HAP-1 (cell line): ENCODE data around the gene KRT77.

Experiments
- DNase-seq, 2 experiments: peaks; one replicate each; pipeline ENCODE4 v3.0.0-alpha.2; 2016 to 2020; ENCODE audit warnings: low spot score in 2 of 2
- H3K27me3 ChIP-seq: fragments of 250-450 bp; sonication (Bioruptor Pico); 2 replicates; pipeline ENCODE4 v1.5.1; 2020; ENCODE audit warnings: low read depth, mild to moderate bottlenecking, moderate library complexity
- H3K36me3 ChIP-seq: fragments of 250-450 bp; sonication (Bioruptor Pico); replicated peaks from 2 replicates; pipeline ENCODE4 v1.5.1; 2020; ENCODE audit warnings: mild to moderate bottlenecking
- H3K4me1 ChIP-seq: fragments of 250-450 bp; sonication (Bioruptor Pico); 2 replicates; pipeline ENCODE4 v1.5.1; 2020; ENCODE audit warnings: mild to moderate bottlenecking
- H3K4me3 ChIP-seq: fragments of 250-450 bp; sonication (Bioruptor Pico); 2 replicates; pipeline ENCODE4 v1.5.1; 2020; ENCODE audit warnings: mild to moderate bottlenecking, moderate library complexity
- H3K9me3 ChIP-seq: fragments of 250-450 bp; sonication (Bioruptor Pico); 2 replicates; pipeline ENCODE4 v1.5.1; 2020; ENCODE audit warnings: mild to moderate bottlenecking, moderate library complexity
- in situ Hi-C: fragments of 300-500 bp; cut with MboI; formaldehyde crosslinking; loops from 3 replicates; pipeline ENCODE4 v1.14.3; 2020; ENCODE audit warnings: low sequenced_read_pairs, inconsistent platforms, mixed read lengths

KRT77 gene

DNA sequence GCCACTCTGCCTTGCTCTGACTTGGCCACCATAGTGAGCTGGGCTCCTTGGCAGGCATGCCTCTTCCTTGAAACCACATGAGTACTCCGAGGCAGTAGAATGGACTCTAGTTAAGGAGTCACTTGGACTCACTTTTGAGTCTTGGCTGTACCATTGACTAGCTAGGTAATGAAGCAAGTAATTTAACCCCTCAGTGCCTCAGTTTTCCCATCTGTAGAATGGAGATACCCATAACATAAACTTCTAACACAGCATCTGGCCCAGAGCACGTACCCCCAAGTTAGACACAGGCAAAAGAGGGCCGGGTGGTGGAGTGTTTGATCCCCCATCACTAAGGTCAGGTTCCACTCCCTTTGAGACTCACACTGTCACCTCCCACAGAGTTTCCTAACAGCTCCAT, 8.3 kb downstream of the KRT77 start:
- Histone ChIP-seq H3K4me3 (no peak overlapping the region), H3K27me3 (peaks cover 17% of the 10 kb centered on the region), H3K4me1 (no peaks in the 10 kb centered on the region), H3K36me3 (no peaks in the 10 kb centered on the region), H3K9me3 (no peaks in the 10 kb centered on the region)
- in situ Hi-C loops = no loop called here
- DNase-seq = no peak

DNA sequence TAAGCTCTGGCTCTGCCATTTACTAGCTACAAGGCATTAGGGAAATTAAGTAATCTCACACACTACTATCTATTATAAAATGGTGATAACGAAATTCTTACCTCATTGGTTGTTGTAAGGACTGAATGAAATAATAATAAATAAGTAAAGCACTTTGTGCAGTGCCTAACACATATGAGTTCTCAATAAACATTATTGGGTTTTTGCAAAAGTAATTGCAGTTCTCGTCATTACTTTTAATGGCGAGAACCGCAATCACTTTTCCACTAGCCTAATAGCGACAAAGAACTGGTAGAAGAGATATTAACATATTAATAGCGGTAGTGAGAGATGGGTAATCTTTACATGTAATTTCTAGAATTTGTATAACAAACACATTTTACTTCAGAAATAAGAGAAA, 9.2 kb downstream of the KRT77 start:
- no peaks in the 10 kb centered on the region for H3K9me3 ChIP-seq
- H3K36me3 ChIP-seq = no peaks in the 10 kb centered on the region
- no peaks in the 10 kb centered on the region for H3K4me1 ChIP-seq
- peaks cover 17% of the 10 kb centered on the region for H3K27me3 ChIP-seq
- no peak for DNase-seq
- in situ Hi-C loops = no loop called here
- no peak overlapping the region for H3K4me3 ChIP-seq

DNA sequence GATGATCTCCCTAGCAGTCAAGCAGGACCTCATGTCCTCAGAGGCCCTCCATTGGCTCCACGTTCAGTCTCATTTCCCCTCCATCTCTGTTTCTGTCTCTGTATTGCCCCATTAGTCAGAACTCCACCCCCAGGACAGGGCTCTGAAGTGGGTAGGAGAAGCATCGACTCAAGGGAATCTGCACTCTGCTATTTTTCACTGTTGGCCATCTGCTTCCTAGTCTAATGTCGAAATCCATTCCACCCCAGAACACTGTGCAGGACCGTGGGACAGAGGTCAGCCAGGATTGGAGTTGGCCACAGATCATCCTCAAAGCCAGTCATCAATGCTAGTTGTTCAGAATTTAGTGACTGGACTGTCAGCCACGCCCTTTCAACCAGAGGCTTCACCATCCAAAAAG, 10.1 kb downstream of the KRT77 start:
- Histone ChIP-seq H3K4me3 (no peak overlapping the region), H3K4me1 (no peaks in the 10 kb centered on the region), H3K27me3 (peaks cover 17% of the 10 kb centered on the region), H3K36me3 (no peaks in the 10 kb centered on the region), H3K9me3 (no peaks in the 10 kb centered on the region)
- no peak for DNase-seq
- in situ Hi-C loops = no loop called here

DNA sequence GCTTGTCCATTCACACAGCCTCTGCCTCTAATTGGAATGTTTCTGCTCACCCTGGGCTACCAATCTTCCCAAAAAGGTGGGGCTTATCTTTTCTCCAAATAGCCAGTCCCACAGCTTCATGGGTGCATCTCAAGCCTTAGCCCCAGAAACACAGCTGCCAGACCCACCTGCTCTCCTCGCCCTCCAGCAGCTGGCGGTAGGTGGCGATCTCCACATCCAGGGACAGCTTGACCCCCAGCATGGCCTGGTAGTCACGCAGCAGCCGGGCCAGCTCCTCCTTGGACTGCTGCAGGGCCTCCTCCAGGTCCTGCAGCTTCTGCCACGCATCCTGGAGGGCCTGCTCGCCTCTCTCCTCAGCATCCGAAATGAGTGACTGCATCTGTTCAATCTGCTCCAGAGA, 11.1 kb downstream of the KRT77 start:
- Histone ChIP-seq H3K36me3 (no peaks in the 10 kb centered on the region), H3K4me3 (no peak overlapping the region), H3K27me3 (peaks cover 21% of the 10 kb centered on the region), H3K9me3 (no peaks in the 10 kb centered on the region), H3K4me1 (no peaks in the 10 kb centered on the region)
- DNase-seq = peak in 1 of 2 experiments; percentile 46
- in situ Hi-C loops = no loop called here

DNA sequence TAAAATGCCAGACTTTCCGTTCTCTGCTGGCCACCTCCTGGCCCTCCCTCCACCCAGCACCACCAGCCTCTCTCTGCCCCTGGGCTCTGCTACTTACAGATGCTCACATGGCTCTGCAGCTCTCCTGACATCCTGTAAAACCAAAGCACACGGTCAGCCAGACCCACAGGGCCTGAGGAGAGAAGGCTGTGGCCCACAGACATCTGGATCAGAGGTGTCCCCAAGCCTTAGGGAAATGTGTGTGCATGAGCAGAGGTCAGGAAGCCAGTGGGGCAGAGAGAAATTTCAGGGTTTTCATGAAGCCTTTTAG, 11.5 kb downstream of the KRT77 start:
- in situ Hi-C loops = no loop called here
- Histone ChIP-seq H3K27me3 (peaks cover 21% of the 10 kb centered on the region), H3K4me3 (no peak overlapping the region), H3K4me1 (no peaks in the 10 kb centered on the region), H3K36me3 (no peaks in the 10 kb centered on the region), H3K9me3 (no peaks in the 10 kb centered on the region)
- no peak for DNase-seq

DNA sequence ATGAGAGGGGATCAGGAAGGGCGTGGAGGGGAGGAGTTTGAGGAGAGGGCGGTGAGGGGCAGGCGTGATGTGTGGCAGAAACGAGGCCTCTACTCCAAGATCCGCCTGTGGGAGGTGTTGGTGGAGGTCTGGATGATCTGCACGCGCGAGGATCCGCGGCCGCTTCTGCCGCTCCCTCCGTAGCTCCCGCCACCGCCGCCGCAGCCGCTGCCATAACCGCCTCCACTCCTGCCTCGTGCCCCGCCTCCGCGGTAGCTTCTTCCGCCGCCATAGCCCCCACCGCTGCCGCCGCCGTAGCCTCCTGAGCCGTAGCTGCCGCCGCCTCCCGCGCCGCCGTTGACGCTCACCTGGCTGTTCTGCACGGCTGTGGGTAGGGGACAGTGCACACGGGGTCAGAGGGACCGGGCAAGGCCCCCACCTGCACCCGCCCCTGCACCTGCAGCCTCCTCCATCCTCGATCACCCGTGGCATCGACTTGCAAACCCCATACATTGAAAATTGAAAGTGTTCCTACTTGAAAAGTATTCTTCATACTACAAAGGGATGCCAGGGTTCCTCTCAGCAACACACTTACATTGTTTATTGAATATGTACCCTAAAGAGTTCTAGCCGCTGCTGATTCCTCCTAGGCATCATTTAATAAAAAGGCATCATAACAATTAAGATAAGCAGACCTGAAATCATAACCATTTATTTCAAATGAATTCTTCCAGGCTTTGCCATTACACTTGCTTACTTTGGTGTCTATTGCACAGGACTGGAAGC, 12.1 kb downstream of the KRT77 start:
- H3K27me3 ChIP-seq = peaks cover 21% of the 10 kb centered on the region
- in situ Hi-C loops = no loop called here
- no peaks in the 10 kb centered on the region for H3K4me1 ChIP-seq
- H3K36me3 ChIP-seq = no peaks in the 10 kb centered on the region
- peak in 1 of 2 experiments; percentile 54 for DNase-seq
- H3K4me3 ChIP-seq = peak overlapping the region; percentile 5
- H3K9me3 ChIP-seq = no peaks in the 10 kb centered on the region

DNA sequence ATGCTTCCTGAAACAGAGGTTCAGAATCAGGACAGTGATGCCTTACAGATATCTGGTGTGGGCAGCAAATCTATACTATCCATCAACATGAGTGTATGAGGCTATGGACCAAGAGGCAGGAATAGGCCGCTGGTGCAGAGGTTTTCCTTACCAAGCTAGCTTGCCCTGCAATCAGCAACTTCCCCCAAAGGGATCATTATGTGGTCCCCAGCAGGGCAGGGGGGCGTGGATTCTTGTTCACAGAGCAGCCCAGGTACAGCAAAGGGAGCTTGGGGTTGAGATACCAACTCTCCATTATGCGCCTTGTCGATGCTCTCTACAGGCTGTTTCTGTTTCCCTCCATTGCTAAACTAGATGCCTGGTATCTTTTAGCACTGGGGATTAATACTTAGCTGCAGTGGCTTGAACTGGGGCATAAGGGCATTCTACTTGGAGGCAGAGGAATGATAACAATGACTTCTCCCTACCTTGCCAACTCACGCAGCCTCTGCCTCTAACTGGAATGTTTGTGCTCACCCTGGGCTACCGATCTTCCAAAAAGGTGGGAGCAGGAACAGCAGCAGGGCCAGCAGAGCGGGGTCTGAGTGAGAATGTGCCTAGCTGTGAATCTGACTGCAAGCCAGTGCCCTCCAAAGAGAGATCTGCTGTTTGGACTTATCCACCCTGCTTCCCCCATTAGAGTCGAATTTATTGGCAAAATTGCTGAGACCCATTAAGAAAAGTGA, 12.8 kb downstream of the KRT77 start:
- no peaks in the 10 kb centered on the region for H3K4me1 ChIP-seq
- in situ Hi-C loops = no loop called here
- H3K9me3 ChIP-seq = no peaks in the 10 kb centered on the region
- H3K36me3 ChIP-seq = no peaks in the 10 kb centered on the region
- peaks cover 25% of the 10 kb centered on the region for H3K27me3 ChIP-seq
- peak overlapping the region; percentile 5; the same call in 1 of the 2 replicates for H3K4me3 ChIP-seq
- DNase-seq = no peak

DNA sequence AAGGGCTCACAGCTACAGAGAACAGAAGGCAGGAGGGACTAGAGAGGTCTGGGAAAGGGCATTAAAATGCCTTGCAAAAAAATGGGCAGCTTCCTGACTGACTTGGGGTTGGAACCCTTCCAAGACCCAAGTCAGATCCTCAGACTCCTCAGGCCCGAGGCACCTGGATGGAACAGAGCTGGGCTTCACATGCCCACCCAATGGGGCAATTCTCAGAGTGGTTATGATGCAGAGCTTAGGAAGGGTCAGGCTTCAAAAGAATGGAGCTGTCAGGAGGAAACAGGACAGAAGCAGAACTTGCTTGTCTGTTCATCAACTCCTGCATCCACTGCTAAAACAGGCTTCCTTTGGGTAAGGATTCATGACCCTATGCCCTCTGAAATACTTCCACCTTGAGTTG, 13.4 kb downstream of the KRT77 start:
- H3K27me3 ChIP-seq = peaks cover 25% of the 10 kb centered on the region
- in situ Hi-C loops = no loop called here
- H3K4me1 ChIP-seq = no peaks in the 10 kb centered on the region

DNA sequence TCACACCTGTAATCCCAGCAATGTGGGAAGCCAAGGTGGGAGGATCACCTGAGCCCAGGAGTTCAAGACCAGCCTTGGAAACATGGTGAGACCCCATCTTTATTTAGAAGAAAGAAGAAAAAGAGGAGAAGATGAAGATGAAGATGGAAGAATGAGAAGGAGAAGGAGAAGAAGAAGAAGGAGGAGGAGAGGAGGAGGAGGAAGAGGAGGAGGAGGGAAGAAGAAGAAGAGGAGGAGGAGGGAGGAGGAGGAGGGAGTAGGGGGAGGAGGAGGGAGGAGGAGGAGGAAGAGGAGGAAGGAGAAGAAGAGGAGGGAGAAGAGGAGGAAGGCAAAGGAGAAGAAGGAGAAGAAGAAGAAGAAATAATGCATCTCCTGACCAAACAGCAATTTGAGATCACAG, 14.1 kb downstream of the KRT77 start:
- Histone ChIP-seq H3K9me3 (no peaks in the 10 kb centered on the region), H3K36me3 (no peaks in the 10 kb centered on the region), H3K4me3 (no peak overlapping the region), H3K27me3 (peaks cover 25% of the 10 kb centered on the region), H3K4me1 (no peaks in the 10 kb centered on the region)
- no peak for DNase-seq
- in situ Hi-C loops = no loop called here

More for the DNA sequence above, 13.4 kb downstream of the KRT77 start:
- H3K4me3 ChIP-seq = no peak overlapping the region
- DNase-seq = no peak
- no peaks in the 10 kb centered on the region for H3K9me3 ChIP-seq
- no peaks in the 10 kb centered on the region for H3K36me3 ChIP-seq

DNA sequence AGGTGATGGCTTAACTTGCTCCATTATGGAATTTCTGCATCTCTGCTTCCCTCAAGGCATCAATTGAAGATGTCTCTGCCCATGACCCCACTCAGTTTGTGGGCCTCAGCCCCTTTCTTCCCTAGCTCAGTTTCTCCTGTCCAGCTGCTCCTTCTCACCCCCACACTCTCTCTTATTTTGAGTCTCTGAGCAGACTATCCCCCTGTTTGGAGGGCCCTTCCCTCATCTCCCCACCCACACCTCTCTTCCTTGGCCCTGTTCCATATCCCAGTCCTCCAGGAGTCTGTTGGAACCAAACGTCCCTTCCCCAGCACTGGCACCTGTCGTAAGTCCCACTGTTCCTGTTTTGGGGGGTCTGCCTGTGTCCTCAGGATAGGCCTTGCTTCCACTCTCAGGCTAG, 14.8 kb downstream of the KRT77 start:
- Histone ChIP-seq H3K36me3 (no peaks in the 10 kb centered on the region), H3K27me3 (peaks cover 25% of the 10 kb centered on the region), H3K9me3 (no peaks in the 10 kb centered on the region), H3K4me1 (no peaks in the 10 kb centered on the region), H3K4me3 (no peak overlapping the region)
- no peak for DNase-seq
- in situ Hi-C loops = no loop called here

DNA sequence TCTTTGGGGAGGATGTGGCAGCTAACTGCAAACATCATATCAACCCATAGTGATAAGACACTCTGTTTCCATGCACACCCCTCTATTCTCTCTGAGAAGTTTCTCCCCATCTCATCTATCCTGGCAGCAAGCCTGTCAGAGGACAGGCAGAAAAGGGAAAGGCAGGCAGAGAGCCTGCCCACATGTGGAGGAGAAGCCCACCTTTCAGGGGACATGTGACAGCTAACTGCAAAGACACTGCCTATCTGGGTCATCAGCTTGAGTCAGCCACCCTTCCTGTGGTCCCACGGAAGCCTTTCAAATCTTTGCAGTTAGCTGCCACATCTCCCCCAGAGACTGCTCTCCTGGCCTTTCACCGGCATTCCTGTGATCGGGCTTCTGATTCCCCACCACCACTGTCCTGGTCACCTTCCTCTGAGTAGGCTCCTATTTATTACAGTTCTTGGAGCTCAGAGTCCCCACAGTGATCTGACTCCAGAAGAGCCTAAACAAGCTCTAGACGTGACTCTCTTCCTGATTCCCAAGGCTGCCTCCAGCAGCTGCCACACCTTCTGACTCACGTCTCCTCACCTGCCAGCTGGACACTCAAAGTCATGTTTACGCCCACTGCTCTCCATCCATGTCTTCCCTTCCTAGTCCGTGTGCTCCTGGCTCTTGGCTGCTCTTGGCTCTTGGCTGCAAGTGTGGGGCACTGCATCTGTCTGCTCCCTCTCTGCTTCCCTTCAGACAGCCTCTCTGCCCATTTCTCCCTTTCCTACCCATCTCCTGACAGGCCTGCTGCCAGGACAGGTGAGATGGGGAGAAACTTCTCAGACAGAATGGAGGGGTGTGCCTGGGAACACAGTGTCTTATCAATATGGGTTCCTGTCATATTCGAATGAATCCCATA, 15.6 kb downstream of the KRT77 start:
- in situ Hi-C loops = no loop called here
- DNase-seq = no peak
- no peaks in the 10 kb centered on the region for H3K36me3 ChIP-seq
- H3K9me3 ChIP-seq = no peaks in the 10 kb centered on the region
- H3K4me3 ChIP-seq = no peak overlapping the region
- H3K27me3 ChIP-seq = peaks cover 25% of the 10 kb centered on the region
- no peaks in the 10 kb centered on the region for H3K4me1 ChIP-seq

DNA sequence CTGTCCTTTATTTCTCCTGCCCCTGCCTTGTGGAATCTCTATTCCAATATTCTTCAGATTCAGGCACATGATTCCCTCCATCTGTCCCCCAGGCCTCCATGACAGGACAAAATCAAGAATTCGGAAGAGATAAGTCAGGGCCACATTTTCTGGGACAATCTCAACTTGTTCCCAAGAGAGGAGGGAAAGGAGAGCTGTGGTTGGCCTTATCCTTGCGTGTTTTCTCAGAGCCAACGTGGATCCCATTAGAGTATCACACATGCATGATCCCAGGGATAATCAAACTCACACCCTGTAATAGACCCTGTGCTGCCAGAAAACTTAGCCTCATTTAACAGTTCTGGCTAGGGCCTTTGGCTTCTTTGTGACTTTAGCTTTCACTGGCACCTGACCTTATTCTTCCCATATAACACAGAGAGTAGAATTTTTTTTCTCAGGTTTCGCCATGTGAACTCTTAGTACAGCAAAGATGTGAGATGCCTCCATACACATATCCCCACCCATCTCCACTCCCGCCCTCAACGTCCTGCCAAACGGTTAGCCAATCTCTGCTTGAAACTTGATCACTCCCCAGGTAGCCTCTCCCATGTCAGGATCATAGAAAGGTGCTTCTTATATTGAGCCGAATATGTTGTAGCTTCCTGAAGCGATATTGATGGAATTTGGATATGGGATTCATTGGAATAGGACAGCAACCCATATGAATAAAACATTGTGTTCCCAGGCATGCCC, 16.4 kb downstream of the KRT77 start:
- DNase-seq = no peak
- Histone ChIP-seq H3K9me3 (no peaks in the 10 kb centered on the region), H3K36me3 (no peaks in the 10 kb centered on the region), H3K27me3 (peaks cover 24% of the 10 kb centered on the region), H3K4me3 (no peak overlapping the region), H3K4me1 (no peaks in the 10 kb centered on the region)
- in situ Hi-C loops = no loop called here

DNA sequence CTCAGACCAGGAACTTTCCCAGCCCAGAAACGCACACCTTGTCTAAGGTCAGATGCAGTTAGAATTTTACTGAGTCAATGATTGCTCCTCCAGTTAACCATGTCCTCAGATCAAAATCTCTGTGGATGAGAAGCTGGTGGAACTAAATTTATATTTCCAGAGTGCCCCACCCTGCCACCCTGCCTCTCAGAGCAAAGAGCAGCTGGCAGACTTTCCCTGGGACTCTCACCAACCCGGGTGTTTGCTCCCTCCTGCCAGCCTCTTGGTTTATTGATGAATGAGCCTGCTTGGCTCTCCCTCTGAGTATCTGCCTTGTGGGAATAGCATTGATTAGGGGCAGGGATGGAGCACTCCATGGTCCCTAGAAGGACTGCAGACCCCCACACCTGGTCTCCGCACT, 17.3 kb downstream of the KRT77 start:
- no peaks in the 10 kb centered on the region for H3K4me1 ChIP-seq
- no peak for DNase-seq
- H3K36me3 ChIP-seq = no peaks in the 10 kb centered on the region
- no peak overlapping the region for H3K4me3 ChIP-seq
- H3K9me3 ChIP-seq = no peaks in the 10 kb centered on the region
- peaks cover 18% of the 10 kb centered on the region for H3K27me3 ChIP-seq
- in situ Hi-C loops = no loop called here
